ENCODE results near the gene CCDC82. TPM values are rescaled to one million over a fixed set of nuclear protein-coding genes. Genes with fewer than 3 reads are reported as not detected.

CCDC82 gene
- total and polyA plus RNA-seq, 2 of the 4 experiments (the other 2 are of a cell fraction): 4.1 to 9.4 TPM

DNA sequence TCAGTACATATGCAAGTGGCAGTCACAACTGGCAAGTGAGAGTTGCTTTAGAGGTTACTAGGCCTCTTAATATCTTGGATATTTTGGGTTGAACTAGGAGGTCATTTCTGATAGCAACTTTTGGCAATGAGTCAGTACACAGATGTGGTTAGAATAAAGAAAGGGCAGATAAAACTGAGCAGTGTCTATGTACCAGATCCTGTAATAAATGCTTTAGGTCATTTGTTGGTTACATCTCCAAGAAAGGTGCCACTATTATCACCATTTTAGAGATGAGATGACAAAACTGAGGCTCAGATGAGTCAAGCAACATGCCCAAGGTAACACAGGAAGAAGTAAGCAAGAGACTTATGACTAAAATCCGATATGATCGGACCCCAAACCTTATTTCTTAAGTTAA lies 71.7 kb downstream of the CCDC82 start:
- Histone ChIP-seq H3K23ac (ENCODE audit: low read depth, low read length) (peak overlapping the region; percentile 32; the same call in 1 of the 2 replicates), H3K79me1 (ENCODE audit: low read depth in 1 of 2, low read length in 2 of 2) (peaks cover 41 to 90% of the 10 kb centered on the region in 2 experiments), H3K4me2 (ENCODE audit: low read depth, low read length) (no peak overlapping the region), H3K27ac (ENCODE audit: insufficient read depth, low read length) (no peak overlapping the region), H3K4me3 (ENCODE audit: insufficient read depth, low read depth, low read length) (no peak overlapping the region), H3K36me3 (ENCODE audit: control insufficient read depth, insufficient read depth, low read length) (peaks cover 6% of the 10 kb centered on the region), H4K91ac (ENCODE audit: insufficient read depth, low read depth, low read length) (no peak overlapping the region), H3K56ac (ENCODE audit: extremely low read depth, insufficient read depth, low read length) (no peak overlapping the region), H2AFZ (replicated peaks; ENCODE audit: low read length, poor library complexity) (no peak overlapping the region), H2BK5ac (ENCODE audit: low read depth, low read length, poor library complexity, severe bottlenecking) (no peak overlapping the region), H2BK20ac (ENCODE audit: low read depth, low read length) (peak overlapping the region; percentile 12; the same call in 1 of the 2 replicates), H2BK120ac (ENCODE audit: low read depth, low read length) (no peak overlapping the region), H4K5ac (ENCODE audit: low read depth, low read length) (no peak overlapping the region), H2AK9ac (replicated peaks; ENCODE audit: low read depth, low read length, poor library complexity) (no peak overlapping the region), H3K18ac (ENCODE audit: low read depth, low read length) (no peak overlapping the region; the same call in 1 of the 2 replicates), H3K4me1 (ENCODE audit: control insufficient read depth, insufficient read depth, low read length) (peaks cover 29% of the 10 kb centered on the region), H3K4ac (ENCODE audit: low read depth, low read length) (peak overlapping the region; percentile 42; the same call in 1 of the 2 replicates), H2AK5ac (ENCODE audit: low read depth, low read length) (no peak overlapping the region), H3K9me3 (ENCODE audit: control insufficient read depth, insufficient read depth, low read length) (no peaks in the 10 kb centered on the region), H3K9me1 (ENCODE audit: insufficient read depth, low read length) (peaks cover 15% of the 10 kb centered on the region), H2BK15ac (ENCODE audit: low read depth, low read length) (no peak overlapping the region; the same call in 2 of the 3 replicates), H4K8ac (ENCODE audit: low read depth in 2 of 2, low read length in 2 of 2) (0 out of 4 replicates have a peak overlapping the region, but pooled peaks of 1 of the 2 experiments have one; percentile 18), H4K20me1 (ENCODE audit: insufficient read depth, low read length) (no peaks in the 10 kb centered on the region), H3K9ac (ENCODE audit: low read depth, low read length) (no peak overlapping the region), H3K27me3 (ENCODE audit: control insufficient read depth, insufficient read depth, low read length) (no peaks in the 10 kb centered on the region), H3K14ac (replicated peaks; ENCODE audit: low read depth, low read length) (peak overlapping the region; percentile 47; the same call in 1 of the 2 replicates)
- ChIA-PET POLR2A (ENCODE audit: unreplicated experiment) (no interaction called here), CTCF (interaction anchor here (1.2 kb wide), 1 partner anchor 25 kb away, joined by 6 read pairs; the partner anchor contains the start of gene MAML2)
- in situ Hi-C loops (cut with MboI; ENCODE audit: low sequenced_read_pairs): no loop called here
- no CpG with 5 or more reads among the region's 2 CpGs for WGBS, 2 experiments (ENCODE audit: extremely low coverage in 2 of 2, insufficient read length in 1 of 2)
- BruUV-seq (replicated peaks): no TSS peak
- ATAC-seq (ENCODE audit: low read depth) (no peak; the same call in 1 of the 2 replicates), DNase-seq (no peak)
- TF ChIP-seq SMC3 (IDR thresholded peaks at IDR 0.05; ENCODE audit: low read depth, low read length) (no peak), CEBPB (IDR thresholded peaks at IDR 0.05; ENCODE audit: low read depth, low read length) (no peak), RAD21 (IDR thresholded peaks at IDR 0.05; ENCODE audit: low read length) (no peak), FOS (IDR thresholded peaks at IDR 0.05; ENCODE audit: low read depth, low read length) (no peak), CHD1 (IDR thresholded peaks at IDR 0.05; ENCODE audit: low read depth, low read length) (no peak), RCOR1 (IDR thresholded peaks at IDR 0.05; ENCODE audit: insufficient replicate concordance, low read length) (no peak), BHLHE40 (IDR thresholded peaks at IDR 0.05; ENCODE audit: low read depth, low read length) (no peak), NFE2L2 (IDR thresholded peaks at IDR 0.05; ENCODE audit: low read depth, low read length) (no peak), RFX5 (IDR thresholded peaks at IDR 0.05; ENCODE audit: low read depth, low read length) (no peak), MAZ (IDR thresholded peaks at IDR 0.05; ENCODE audit: borderline replicate concordance, low read depth, low read length) (no peak), MAFK (IDR thresholded peaks at IDR 0.05; ENCODE audit: low read depth, low read length) (no peak), MXI1 (IDR thresholded peaks at IDR 0.05; ENCODE audit: borderline replicate concordance, low read depth, low read length) (no peak)
- TF ChIP-seq, protein P1, sequence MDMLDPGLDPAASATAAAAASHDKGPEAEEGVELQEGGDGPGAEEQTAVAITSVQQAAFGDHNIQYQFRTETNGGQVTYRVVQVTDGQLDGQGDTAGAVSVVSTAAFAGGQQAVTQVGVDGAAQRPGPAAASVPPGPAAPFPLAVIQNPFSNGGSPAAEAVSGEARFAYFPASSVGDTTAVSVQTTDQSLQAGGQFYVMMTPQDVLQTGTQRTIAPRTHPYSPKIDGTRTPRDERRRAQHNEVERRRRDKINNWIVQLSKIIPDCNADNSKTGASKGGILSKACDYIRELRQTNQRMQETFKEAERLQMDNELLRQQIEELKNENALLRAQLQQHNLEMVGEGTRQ (IDR thresholded peaks at IDR 0.05; ENCODE audit: low read depth, low read length): no peak
- TF ChIP-seq, protein P2, sequence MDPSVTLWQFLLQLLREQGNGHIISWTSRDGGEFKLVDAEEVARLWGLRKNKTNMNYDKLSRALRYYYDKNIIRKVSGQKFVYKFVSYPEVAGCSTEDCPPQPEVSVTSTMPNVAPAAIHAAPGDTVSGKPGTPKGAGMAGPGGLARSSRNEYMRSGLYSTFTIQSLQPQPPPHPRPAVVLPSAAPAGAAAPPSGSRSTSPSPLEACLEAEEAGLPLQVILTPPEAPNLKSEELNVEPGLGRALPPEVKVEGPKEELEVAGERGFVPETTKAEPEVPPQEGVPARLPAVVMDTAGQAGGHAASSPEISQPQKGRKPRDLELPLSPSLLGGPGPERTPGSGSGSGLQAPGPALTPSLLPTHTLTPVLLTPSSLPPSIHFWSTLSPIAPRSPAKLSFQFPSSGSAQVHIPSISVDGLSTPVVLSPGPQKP (IDR thresholded peaks at IDR 0.05; ENCODE audit: borderline replicate concordance, low read depth, low read length): no peak
- TF ChIP-seq, protein P3, sequence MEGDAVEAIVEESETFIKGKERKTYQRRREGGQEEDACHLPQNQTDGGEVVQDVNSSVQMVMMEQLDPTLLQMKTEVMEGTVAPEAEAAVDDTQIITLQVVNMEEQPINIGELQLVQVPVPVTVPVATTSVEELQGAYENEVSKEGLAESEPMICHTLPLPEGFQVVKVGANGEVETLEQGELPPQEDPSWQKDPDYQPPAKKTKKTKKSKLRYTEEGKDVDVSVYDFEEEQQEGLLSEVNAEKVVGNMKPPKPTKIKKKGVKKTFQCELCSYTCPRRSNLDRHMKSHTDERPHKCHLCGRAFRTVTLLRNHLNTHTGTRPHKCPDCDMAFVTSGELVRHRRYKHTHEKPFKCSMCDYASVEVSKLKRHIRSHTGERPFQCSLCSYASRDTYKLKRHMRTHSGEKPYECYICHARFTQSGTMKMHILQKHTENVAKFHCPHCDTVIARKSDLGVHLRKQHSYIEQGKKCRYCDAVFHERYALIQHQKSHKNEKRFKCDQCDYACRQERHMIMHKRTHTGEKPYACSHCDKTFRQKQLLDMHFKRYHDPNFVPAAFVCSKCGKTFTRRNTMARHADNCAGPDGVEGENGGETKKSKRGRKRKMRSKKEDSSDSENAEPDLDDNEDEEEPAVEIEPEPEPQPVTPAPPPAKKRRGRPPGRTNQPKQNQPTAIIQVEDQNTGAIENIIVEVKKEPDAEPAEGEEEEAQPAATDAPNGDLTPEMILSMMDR (conservative IDR thresholded peaks at IDR 0.05; ENCODE audit: low read depth, low read length): no peak
- intact Hi-C loops (cut with micrococcal nuclease): no loop called here
- dilution Hi-C loops (cut with HindIII; ENCODE audit: low sequenced_read_pairs, unreplicated experiment): no loop called here

Data from IMR-90 (cell line).